Occipital lobe (tissue), 2 donors: ENCODE measurements around the gene KCNK13. TPM values are rescaled to one million over a fixed set of nuclear protein-coding genes. Genes with fewer than 3 reads are reported as not detected.
"Not testable (repeated sequence)": the region's sequence is repeated elsewhere in the genome, so short reads cannot be mapped to it uniquely, and the experiment has no call there.

ENCODE experiments used
- DNase-seq: peaks from one replicate; lab custom pipeline; 2025; lab: John Stamatoyannopoulos, UW
- total RNA-seq: library from RNA; depleted of rRNA; stranded (reverse); fragments of >200 nt; gene quantifications from one replicate; pipeline ENCODE4 v1.2.3, GENCODE V29; 2014

KCNK13 gene
- total RNA-seq, result 1.2 TPM

DNA sequence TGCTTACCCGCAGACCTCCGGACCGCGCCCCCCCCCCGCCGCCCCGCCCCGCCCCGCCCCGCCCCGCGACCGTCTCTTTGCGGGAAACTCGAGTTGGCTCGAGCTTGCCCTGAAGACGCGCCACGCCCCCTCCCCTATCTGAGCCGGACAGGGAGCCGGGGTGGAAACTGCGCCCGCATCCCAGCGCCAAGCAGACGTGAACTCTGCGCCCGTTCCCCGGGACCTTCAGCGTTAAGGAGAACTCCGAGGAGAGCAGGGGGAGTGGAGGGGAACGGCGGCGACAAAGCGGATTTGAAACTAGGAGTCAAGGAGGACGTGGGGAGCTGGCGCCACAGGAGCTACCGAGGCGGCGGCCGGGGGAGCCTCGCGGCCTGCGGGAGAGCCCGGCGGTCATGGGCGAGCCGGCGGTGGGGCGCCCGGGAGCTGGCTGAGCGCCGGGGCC lies at the start of gene KCNK13:
KCNK13 (plus strand) TSS at position 310 of the 442 bp plus-strand sequence. CDS start 212 bp downstream, outside the sequence.
- no peak for DNase-seq

DNA sequence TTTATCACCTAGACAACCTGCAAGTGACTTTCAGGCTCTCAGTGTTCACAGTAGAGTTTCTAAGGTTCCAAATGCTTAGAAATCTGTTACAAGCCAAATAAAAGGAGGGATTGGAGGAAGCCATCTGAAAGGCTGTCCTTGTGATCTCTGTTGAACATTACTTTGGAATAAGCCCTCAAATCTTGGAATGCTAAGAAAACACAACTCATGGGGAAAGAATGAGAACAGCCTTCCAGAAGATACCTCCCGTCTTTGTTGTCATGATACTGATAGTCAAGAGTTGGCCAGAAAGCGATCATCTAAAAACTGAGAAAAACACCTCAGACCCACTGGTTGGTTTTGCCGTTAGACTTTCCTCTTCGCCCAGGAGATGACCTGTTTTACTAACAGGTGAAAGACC lies 44.4 kb upstream of the KCNK13 start:
- no peak for DNase-seq

DNA sequence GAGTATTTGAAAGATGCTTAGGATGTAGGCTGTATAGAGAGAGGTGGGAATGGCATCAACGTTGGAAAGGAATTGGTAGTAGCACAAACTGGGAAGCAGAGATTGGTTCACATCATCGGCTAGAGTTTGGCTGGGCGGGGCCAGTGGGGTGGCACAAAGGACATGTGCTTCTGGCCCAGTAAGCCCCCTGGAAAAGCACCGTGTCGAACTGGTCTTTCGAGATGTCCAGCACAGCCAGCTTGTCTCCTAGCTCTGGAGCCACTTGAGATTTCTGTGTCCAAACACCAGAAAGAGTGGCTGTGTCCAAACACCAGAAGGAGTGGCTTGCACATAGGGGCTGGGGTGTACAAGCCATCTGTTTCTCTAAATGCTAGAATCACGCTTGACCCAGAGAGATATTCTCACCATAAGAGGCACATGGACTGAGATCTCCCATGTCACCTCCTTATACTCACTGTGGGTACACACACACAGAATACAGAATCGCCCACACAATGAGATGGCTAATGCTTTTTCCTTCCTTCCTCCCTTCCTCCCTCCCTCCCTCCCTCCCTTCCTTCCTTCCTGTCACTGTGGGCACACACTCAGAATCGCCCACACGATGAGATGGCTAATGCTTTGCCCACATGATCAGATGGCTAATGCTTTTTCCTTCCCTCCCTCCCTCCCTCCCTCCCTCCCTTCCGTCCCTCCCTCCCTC lies 41.8 kb upstream of the KCNK13 start:
- DNase-seq, result no peak

DNA sequence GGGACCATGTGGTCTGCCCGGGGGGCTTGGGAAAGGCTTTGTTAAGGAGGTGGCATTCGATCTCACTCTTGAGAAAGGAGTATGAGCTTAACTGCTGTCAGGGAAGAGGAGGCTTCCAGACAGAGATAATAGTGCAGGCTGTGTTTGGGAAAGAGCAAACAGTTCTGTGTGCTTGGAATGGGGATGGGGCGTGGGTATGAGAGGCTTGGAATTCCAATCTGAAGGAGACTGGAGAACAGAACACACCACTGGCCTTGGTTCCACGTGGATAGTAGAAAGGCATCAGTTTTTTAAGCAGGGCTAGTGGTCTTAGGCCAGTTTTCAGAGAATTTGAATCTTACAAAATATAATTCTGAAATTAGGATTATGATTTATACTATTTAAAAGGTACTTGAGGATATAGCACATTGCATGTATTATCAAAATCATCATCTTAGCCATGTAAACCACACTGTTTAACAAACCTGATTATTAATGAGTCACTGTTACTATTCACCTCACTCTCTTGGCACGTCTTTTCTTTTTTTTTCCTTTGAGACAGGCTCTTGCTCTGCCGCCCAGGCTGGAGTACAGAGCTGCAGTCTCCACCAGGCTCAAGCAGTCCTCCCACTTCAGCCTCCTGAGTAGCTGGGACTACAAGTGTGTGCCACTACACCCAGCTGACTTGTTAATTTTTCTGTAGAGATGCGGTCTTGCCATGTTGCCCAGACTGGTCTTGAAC lies 38.5 kb upstream of the KCNK13 start:
- no peak for DNase-seq

DNA sequence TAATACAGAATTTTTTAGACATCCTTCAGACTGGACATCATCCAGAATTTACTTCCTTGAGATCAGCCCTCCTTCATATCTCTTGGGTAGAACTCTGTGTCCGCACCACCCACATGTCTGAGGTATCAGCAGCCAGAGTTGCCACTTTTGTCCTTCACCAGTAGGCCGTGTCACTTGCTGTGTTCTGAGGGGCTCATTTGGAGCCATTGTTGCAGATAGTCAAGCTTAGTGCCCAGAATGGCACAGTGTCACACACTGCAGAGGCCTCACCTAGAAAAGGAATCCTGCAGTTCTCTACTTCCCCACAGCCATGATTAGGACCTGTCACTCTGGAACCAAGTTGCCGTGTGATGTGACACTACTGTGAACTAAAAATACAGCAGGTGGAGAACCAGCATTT lies 36.9 kb upstream of the KCNK13 start:
- DNase-seq, result no peak

DNA sequence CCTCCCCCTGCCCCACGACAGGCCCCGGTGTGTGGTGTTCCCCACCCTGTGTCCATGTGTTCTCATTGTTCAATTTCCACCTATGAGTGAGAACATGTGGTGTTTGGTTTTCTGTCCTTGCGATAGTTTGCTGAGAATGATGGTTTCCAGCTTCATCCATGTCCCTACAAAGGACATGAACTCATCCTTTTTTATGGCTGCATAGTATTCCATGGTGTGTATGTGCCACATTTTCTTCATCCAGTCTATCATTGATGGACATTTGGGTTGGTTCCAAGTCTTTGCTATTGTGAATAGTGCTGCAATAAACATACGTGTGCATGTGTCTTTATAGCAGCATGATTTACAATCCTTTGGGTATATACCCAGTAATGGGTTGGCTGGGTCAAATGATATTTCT lies 35.2 kb upstream of the KCNK13 start:
- DNase-seq, result not testable (repeated sequence)

DNA sequence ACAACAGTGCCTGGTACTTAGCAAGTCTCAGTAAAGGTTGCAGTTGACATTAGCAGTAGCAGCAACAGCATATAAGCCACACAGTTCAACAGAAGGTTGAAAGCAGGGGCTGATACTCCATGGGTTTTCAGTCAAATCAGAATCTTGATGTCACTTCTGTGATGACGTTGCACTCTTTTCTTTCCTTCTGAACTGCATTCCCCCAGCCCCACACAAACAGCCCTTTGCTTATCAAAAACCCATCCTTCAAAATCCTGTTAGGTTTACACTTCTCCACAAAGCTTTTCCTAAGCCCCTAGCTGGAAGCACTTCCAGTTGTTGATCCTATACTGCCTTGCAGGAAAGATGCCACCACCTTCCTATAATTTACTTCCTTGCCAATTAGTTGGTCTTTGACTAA lies 34.0 kb upstream of the KCNK13 start:
- DNase-seq, result no peak

DNA sequence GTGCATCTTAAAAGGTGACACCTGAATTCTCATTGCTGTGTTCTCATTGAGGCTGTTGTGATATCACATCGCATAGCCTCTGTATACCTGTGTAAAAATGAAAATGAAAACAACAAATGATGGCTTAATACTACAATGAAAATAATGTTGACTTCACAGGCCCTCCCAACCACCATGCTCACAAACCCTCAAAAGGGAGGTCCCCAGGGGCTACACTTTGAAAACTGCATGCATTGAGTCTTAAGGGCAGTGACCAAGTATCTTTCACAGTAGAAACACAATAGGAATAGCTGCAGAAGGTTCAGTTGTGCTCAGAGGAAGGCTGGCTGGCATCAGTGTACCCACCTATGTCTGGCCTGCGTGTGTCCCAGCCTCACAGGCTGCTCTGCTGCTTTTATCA lies 27.6 kb upstream of the KCNK13 start:
- no peak for DNase-seq

DNA sequence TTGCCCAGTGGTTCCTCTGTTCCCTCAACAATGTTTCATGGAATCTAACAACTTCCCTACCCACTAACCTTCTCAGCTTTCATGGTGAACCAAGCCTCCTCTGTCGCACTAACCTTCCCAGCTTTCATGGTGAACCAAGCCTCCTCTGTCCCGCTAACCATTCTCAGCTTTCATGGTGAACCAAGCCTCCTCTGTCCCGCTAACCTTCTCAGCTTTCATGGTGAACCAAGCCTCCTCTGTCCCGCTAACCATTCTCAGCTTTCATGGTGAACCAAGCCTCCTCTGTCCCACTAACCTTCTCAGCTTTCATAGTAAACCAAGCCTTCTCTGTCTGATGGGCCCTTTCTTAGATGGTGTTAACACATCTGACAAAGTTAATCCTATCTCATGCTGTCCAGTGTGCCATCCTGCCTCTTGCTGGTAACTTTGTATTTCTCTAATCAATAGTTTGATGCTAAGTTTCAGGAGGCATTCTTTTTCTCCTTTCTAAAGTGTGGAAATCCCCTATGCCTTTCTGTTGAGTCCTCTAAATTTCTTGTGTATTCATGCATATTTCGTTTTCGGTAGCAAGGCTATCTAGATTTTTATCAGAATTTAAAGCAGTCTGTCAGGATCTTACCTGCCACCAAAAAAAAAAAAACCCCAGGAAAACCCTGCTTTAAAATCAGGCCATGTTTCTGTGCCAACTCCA lies 26.8 kb upstream of the KCNK13 start:
- no peak for DNase-seq

DNA sequence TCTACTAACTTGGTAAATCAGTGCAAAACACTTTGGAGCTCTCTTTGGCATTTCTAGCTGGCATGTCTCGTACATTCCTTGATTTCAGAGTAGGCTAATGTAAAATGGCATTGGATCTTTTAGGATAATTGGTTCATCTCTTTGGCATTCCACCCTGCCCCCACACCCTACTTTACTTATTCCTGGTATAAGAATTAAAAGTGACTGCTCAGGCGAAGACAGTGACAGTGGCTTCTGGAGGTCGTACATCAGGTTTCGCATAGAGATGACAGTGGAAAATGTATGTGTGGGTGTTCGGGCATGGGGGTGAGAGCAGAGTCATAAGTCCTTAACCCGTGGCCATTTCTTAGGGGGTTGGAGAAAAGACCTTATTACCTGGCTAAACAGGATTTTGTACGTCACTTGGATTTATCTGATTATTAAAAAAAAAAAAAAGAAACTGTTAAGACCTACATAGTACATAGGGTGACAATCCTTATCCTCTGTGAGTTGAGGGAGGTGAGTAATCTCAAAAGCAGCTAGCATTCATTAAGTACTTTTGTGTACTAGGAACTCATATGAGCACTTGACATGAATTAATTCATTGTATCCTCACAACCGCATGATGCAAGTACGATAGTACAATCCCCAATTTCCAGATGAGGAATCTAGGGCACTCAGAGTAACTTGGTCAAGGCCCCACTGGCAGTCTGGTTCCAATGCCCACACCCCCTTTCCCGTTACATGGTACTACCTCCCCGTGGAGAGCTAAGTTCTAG lies 22.4 kb upstream of the KCNK13 start:
- DNase-seq, result no peak

DNA sequence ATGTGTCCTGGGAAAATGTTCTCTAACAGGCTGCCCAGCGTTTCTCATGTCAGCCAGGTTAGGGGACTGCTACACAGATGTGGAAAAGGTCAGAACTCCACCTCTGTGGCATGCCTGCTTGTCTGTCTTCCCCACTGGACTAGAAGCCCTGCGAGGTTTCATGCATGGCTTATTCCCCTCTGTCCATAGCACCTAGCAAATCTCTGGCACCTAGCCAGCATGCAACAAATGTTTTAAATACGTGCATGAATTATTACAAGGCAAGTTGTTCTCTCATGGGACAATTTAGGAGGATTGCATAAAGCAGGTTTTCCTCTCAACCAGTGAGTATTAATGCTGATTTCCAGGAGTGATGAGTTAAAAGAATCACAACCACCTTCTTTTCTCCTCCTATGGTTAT lies 21.4 kb upstream of the KCNK13 start:
- no peak for DNase-seq

DNA sequence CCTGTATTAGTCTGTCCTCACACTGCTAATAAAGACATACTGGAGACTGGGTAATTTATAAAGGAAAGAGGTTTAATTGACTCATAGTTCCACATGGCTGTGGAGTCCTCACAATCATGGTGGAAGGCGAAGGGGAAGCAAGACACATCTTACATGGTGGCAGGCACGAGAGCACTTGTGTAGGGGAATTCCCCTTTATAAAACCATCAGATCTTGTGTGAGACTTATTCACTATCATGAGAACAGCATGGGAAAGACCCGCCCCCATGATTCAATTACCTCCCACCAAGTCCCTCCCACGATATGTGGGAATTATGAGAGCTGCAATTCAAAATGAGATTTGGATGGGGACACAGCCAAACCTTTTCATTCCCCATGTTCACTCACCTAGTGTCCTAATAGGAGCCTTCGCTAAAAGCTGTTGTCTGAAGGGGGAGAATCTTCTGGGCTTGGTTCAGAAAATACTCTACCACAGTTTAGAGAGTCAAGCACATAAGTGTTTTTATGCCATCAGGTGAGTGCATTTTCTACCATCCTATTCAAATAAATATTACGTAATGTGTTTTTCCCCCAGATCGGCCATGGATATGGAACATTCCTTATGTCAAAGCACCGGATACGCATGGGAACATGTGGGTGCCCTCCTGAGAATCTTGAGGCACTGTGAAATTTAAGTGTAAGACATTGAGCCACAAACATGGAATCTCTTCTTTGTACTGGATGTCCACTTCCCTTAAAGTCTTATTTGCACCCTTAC lies 19.1 kb upstream of the KCNK13 start:
- DNase-seq, result no peak

DNA sequence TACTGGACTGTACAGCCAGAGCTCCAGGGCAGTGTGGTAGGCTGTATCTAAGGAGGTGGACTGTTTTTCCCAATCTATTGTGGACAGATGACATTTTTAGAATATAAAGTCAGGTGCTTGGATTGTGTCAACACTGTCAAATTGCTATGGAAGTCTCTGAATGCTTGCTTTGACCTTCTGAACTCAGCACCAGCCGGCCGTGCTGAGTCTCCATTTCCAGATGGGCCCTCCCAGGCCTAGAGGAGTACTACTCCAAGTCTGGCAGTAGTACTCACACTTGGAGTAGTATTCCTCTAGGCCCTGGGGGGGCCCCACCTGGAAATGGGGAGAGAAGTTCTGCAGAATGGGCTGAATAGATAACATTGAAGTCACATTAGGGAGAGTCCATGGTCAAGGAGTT lies 16.2 kb upstream of the KCNK13 start:
- no peak for DNase-seq

DNA sequence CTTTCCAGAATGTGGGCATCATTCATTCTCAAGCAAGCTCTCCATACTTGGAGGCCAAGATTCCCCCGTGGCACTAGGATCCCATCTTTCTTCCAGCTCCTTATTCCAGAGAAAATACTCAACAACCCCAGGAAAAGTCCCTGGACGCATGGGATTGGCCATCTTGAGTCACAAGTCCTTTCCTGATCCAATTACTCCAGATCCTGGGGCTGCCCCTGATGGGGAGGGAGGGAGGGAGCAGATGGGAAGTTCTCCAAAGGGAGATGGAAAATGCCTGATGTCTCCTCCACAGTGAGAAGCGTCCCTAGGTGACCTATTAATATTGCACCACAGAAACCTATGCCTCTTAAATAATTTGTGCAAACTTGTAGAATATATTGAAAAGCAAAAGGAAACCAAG lies 12.4 kb upstream of the KCNK13 start:
- no peak for DNase-seq

DNA sequence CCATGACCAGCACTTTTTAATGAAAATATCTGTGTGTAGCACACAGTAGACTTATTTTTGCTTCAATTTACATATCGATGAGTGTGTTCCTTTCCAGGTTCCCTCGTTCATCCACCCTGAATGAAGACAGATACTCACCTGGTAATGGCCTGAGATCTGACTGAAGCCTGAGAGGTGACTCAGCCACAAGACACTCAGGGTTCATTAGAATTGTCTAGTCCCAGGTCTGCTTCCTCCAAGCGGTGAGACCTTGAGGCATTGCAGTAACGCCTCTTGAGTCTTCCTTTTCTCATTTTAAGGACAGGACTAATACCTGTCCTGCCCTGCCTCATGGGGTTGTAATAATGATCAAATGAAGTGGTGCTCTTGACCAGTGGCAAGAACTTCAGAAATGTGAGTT lies 11.5 kb upstream of the KCNK13 start:
- no peak for DNase-seq

DNA sequence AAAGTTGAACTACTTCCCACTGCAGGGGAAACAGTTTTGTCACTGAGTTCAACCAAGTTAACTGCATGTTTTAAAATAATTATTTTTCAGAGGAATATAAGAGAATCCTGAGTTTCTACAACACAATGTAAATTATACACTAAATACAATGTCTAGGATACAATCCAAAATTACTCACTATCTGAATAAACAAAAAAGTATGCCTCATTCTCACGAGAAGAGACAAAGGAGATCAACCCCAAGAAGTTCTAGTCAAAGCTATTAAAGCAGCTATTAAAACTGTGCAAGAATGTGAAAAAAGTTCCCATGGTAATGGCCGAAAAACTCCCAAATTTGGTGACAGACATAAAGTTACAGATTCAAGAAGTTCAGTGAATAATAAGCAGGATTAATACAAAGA lies 8.8 kb upstream of the KCNK13 start:
- DNase-seq, result no peak

DNA sequence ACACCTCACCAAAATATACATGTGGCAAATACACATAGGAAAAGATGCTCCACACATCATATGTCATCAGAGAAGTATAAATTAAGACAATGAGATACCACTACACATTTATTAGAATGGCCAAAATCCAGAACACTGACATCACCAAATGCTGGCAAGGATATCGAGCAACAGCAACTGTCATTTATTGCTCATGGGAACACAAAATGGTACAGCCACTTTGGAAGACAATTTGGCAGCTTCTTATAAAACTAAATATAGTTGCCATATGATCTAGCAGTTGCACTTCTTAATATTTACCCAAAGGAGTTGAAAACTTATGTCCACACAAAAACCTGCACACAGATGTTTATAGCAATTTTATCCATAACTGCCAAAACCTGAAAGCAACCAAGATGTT lies 7.0 kb upstream of the KCNK13 start:
- no peak for DNase-seq

DNA sequence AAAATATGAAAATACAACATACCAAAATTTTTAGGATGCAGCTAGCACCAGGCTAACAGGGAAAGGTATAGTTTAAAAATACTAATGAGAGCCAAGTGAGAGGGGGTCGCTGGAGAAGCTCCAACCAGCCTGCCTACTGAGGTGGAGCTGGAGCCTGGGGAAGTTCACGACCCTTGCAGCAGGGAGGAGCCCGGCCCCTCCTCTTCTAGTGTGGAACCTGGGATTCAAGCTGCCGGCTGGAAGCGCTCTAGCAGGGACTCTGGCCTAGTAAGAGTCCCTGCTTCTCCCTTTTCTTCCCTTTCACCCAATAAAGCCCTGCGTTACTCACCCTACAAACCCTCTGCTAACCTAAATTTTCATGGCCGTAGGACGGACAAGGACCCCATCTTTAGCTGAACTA lies 5.0 kb upstream of the KCNK13 start:
- no peak for DNase-seq

DNA sequence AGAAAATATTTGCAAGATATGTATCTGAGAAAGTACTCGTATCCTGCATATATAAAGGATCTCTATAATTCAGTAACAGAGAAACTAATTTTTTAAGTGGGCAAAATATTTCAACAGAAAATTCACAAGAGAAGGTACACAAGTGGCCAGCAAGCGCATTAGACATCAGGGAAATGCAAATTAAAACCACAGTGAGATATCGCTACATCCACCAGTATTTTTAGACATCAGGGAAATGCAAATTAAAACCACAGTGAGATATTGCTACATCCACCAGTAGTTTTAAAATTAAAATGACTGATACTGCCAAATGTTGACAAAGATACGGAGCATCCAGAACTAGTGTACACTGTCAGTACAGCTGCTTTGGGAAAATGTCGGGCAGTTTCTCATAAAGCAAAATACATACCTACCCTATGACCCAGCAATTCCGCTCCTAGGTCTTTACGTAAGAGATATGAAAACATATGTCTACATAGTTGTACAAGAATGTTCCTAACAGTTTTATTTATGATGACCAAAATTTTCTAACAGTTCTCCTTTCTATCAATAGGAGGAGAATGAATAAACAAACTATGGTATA lies 2.8 kb upstream of the KCNK13 start:
- no peak for DNase-seq

DNA sequence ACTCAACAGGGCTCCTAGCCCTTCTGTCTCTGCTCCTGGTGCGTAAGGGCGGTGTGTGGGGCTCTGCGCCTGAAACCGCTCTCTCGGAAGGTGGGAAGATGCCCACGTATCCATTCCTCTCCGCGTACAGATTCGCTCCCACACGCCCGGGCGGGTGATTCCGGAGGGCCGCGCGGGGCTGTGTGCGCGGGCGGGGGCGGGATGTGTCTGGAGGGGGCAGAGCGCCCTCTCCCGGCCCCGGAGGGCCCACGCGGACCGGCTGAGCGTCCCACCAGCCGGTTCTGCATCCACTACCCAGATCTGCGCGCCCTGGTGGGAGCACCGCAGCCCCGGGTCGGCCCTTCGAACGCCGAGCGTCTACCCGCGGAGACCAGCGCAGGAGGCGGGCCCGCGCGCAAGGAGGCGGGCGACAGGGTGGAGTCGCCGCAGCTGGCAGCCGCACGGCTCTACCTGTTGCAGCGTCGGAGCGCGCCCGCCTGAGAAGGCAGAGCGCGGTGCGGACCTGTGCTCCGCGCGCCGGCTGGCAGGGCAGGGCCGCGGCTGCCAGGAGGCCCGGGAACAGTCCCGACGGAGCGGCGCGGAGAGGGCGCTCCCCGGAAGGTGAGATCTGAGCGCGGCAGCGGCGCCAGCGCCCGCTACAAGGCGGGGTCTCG lies 1.4 kb upstream of the KCNK13 start:
- peak; percentile 39 for DNase-seq
